GF-D8 (cell line): Measurements from ENCODE around the gene PXYLP1.
"Not testable (repeated sequence)": the region's sequence is repeated elsewhere in the genome, so short reads cannot be mapped to it uniquely, and the experiment has no call there.

ENCODE experiments used
- DNase-seq: peaks from one replicate; lab custom pipeline; 2025; lab: John Stamatoyannopoulos, UW

Gene PXYLP1

DNA sequence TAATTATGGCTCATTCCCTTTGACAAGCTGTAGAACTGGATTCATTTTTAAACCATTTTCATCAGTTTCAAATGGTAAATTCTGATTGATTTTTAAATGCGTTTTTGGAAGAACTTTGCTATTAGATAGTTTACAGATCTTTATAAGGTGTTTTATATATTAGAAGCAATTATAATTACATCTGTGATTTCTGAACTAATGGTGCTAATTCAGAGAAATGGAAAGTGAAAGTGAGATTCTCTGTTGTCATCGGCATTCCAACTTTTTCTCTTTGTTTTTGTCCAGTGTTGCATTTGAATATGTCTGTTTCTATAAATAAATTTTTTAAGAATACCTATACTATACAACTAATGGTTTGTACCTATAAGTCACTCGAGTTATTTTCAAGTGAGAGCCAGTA lies 62.7 kb downstream of the PXYLP1 start:
- no peak for DNase-seq

DNA sequence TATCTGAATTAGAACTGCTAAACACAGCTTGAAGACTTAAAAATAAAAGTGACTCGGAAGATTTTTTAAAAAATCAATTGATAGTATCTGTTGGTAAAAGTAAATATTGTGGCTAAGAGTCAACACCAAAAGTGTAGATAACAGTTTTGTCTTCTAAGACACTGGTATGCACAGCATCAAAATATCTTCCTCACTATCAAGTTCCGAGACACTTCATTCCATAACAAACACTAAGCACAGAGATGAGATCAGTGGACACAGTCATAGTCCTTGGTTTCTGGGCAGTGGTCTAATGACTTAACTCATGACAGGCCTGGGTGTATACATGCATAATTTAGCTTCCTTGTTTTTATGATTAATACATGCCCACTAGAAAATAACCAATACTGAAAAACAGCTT lies 63.2 kb downstream of the PXYLP1 start:
- DNase-seq, result no peak

DNA sequence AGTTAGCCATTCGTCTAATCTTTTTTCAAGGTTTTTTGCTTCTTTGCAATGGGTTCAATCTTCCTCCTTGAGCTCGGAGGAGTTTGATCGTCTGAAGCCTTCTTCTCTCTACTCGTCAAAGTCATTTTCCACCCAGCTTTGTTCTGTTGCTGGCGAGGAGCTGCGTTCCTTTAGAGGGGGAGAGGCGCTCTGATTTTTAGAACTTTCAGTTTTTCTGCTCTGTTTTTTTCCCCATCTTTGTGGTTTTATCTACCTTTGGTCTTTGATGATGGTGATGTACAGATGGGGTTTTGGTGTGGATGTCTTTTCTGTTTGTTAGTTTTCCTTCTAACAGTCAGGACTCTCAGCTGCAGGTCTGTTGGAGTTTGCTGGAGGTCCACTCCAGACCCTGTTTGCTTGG lies 68.8 kb downstream of the PXYLP1 start:
- DNase-seq, result not testable (repeated sequence)

DNA sequence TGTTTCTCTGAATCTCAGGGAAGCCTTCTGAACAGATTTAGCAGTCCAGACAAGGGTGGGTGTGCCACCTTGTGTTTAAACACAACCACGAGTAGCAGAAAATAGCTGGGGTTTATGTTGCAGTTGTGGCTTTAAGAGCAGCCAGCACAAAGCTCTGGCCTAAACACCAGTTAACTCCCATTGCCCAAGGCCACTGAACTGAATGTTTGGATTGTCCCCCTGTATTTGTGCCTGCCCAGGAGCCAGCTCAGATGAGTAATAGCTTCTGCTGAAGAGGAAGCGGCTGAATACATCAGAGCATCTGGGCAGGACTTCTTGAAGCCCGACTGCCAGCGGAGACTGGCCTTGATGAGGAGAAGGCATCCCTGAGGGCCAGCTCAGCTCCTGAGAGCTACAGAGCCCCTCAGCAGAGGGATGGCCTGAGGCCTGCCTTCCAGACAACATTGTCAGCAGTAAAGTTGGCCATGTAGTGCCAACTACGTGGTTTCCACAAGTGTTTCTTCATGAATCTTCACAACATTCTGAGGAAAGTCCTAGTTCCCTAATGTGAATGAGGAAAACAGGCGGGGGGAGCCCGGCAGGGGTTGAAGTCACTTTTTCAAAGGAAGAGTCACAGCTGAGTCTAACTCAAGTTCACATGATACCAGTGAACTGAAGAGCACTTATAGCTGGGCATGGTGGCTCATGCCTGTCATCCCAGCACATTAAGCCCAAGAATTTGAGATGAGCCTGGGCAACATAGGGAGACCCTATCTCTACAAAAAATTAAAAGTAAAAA lies 70.9 kb downstream of the PXYLP1 start:
- DNase-seq, result no peak

DNA sequence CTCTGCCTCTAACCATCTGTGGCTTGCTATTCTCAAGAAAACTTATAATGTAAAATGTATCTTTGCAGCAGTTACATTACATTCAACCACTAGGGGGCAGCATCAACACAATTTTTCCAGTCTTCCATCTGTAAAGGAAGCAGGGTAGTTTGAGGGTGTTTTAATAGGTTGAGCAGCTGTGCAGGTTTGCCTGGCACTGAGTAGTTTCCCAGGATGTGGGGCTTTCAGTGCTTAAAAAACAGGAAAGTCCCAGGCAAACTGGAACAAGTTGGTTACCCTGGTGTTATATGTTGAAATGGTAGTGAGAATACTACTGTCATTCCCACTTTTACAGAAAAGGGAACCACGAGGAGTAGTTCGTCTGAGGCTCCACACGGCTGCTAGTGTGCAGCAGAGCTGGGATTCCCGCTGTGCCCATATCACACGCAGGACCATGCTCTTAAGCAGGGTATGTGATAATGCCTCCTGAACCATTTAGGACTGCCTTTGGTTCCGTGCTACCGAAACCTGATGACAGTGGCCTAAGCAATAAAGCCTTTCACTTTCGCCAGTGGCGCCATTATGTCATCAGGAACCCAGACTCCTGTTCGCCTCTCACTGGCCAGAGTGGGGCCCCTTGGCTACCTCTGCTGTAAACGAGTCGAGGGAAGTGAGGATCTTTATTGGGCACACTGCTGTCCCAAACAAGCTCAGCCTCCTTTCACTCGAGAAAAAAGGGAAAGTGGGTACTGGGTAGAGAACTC lies 72.0 kb downstream of the PXYLP1 start:
- DNase-seq, result peak; percentile 20

DNA sequence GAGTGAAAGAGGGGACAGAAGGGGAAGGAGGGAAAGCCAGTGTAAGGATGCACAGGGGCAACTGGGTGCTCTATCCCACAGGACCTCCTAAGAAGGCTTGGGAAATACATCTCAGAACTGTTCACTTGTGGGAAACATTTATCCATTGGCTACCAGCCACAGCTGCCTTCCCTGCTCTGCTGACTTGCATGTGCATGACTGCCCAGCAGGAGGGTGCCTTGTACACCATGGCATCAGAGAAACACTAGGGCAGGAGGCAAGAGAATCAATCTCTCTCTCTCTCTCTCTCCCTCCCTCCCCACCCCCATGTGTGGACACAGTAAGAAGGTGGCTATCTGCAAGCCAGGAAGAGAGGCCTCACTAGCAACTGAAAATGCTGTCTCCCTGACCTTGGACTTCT lies 73.8 kb downstream of the PXYLP1 start:
- no peak for DNase-seq

DNA sequence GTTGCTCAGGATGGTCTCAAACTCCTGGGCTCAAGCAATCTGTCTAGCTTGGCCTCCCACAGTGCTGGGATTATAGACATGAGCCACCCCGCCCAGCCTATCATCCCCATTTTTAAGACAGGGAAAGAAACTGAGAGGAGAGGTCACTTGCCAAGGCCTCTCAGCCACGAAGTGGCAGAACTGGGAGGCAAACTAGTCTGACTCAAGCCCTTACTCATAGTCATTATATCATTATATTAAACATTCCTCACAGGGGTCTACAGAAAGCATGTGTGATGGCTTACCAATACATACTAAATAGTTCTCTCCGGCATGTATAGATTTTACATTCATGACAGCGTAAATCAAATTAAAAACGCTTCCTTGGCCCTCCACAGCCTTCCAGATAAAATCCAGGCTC lies 74.7 kb downstream of the PXYLP1 start:
- DNase-seq, result no peak

DNA sequence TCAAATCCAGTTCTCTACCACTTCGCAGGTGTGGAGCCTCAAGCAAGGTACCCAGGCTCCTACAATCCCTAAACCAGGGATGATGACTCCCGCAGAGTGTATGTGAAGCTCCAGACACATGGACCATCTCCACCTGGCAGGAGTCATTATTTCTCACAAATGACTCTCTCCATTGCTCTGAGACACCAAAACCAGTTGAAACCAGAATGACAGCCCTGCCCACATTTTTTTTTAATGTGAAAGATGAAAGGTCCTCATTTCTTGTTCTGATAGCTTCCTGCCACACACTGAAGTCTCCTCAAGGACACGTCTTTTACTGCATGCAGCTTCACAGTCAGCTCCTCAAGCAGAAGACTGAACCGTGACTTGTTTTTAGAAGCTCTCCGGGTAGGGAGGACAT lies 75.3 kb downstream of the PXYLP1 start:
- DNase-seq, result no peak

DNA sequence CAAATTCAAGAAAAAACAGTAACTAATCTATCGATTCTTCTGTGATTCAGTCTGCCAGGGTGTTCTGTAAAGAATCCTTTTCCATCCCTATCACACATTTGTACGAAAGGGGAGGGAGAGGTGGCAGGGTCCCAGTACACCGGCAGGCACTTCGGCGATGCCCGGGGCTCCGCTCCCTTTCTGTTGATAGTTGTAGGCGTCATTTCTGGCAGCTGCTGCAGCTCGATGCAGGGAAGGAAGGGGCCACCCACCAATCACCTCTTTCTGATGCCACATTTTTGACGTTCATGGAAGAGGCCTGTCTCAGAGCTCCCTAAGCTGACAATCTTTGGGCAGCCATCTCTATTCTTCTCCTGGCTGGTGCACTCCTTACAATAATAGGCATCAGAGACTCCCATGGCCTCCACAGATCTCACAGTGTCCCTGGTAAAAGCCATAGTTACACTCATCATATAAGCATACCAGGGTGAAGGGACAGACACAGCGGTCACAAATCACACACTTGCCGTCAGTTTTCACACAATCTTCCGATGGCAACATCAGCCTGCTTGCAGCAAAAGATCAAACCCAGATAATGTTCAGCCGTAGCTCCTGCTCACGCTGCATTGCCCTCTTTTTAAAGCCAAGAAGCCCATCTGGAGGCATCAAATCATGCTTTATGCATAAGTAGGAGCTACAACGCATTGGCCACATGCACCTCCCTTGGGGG lies 75.9 kb downstream of the PXYLP1 start:
- DNase-seq, result no peak

DNA sequence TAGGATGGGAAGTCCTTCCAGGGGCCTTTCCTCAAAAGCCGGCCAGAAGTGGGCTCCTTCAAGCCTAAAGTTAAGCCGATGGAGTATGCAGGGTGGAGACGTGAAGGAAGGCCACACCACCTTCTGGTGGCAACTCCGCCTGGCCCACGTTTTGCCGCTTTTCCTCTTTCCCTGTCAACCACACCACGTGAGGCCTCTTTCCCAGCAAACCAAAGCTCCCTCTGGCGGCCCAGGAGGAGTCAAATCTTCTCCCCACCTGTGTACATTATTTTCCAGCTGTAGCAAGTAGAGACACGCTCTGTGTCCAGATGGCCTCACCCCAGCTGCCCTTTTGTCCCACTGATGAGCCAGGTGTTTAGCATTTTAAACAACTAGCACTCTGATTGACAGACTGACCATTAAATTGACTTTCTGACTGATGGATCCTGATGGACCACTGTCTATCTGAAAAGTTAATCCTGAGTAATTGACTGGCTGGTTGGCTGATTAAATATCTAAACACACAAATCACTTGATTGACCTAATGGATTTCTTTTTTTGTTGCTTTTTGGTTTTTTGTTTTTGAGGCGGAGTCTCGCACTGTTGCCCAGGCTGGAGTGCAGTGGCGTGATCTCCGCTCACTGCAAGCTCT lies 77.1 kb downstream of the PXYLP1 start:
- DNase-seq, result no peak

DNA sequence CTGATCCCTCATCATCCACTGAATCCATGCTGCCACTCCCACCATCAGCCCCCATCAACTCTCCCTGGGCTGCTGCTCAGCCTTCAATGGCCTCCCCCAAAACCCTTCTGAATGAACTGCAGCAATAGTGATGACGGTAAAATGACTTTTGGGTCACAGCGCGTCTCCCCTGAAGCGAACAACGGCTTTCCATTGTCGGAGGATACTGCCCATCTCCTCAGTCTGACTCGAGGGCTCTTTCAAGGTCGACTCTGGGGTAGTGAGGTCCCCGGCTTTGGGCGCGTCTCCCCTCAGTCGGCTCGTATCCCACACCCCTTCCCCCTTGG lies 79.5 kb downstream of the PXYLP1 start:
- no peak for DNase-seq

DNA sequence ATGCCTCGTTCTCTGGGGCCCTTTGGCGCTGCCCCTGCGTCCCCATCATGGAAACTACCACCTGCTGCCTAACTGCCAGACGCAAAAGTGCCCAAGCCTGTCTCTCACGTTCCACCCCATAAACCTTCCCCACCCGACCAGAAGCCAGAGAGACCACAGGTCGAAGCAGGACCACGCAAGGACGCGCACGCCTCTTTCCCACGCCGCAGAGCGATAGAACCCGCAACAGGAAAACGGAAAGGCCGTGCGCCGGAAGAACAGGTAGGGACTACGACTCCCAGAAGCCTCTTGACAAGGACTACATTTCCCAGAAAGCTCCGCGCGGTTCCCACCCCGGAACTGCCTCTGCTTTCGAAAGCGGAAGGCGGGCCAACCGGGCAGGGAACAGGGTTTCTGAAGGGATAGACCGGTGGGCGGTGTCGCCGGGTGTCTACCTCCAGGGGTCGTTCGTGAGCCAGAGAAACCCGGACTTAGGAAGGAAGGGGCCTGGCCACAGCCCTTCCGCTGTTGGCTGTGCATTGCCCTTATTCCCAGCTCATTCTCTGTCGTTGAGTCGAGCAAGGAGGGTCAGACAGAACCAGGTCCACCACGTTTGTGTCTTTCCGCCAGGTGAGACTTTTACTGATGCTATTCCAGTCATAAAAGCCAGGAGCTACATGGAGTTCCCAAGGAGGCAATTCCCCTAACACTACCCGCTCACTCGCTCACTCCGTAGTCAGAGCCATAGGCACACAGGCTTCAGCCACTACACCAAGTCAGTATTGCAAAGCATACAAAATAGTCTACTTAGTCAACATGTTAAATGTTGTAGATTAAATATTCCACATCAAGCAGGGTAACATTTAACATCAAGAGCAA lies 80.1 kb downstream of the PXYLP1 start:
- DNase-seq, result peak; percentile 94

DNA sequence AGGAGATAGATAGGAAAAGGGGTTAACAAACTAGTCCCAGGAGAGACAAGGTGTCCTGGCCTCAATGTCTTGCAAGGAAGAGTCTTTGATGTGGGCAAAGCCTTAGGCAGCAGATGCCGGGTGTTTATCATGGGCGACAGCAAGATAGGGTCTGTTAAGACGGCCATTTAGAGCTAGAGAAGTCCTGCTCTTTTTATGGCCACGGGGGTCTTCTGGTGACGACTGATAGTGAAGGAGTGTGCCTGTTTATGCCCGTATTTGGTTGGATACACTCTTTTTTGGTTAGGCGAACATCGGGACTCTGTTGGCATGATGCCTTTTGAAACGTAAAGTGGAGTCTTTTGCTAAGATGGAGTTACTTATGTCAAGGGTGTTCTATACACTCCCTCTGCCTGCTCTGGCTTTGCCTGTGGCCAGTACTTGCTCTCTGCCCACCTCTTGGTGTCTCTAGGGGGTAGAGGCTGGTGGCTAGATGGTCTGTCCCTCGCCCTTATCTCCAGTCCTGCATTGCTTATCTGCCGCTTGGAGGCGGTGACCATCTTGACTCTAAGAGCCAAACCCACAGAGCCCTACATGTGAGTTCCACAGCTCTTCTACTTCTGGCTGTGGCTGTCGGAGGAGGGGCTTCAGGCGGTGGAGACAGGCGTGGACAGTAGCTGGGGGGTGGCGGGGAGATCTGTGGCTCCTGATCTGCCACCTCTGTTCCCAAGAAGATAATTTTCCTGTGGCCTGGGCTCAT lies 80.9 kb downstream of the PXYLP1 start:
- DNase-seq, result no peak

DNA sequence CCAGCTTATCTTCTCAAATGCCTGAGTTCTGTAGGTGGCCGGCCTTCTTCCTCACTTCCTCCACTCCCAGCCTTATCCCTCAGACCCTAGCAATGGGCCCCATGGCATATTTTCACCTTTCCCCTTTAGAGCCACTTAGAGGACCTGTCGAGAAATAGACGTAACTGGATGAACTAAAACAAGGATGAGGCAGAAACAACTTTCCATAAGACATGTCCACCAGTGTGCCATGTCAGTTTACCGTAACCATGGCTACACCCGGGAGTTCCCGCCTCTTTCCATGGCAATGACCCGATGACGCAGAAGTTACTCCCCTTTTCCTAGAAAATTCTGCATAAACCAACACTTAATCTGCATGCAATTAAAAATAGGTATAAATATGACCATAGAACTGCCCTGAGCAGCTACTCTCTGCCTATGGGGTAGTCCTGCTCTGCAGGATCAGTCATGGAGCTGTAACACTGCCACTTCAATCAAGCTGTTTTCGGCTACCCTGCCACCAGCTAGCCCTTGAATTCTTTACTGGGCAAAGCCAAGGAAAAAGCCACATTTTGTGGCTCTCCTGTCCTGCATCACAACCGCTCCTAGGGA lies 81.6 kb downstream of the PXYLP1 start:
- no peak for DNase-seq

DNA sequence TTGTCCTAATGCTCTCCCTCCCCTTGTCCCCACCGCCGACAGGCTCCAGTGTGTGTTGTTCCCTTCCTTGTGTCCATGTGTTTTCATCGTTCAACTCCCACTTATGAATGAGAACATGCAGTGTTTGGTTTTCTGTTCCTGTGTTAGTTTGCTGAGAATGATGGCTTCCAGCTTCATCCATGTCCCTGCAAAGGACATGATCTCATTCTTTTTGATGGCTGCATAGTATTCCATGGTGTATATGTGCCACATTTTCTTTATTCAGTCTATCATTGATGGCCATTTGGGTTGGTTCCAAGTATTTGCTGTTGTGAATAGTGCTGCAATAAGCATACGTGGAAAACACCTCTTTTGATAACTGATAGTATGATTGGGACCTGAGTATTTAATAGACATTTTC lies 82.8 kb downstream of the PXYLP1 start:
- DNase-seq, result not testable (repeated sequence)

DNA sequence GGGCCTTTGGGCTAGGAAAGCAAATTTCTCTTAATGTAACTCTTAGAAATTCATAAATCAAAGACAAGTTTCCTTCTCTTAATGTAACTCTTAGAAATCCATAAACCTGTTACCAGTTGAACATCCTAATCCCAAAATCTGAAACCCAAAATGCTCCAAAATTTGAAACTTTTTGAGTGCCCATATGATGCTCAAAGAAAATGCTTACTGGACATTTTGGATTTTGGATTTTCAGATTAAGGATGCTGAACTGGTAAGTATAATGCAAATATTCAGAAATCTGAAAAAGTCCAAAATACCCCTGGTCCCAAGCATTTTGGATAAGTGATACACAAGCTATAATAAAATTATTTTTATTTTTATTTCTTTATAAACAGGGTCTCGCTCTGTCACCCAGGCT lies 85.2 kb downstream of the PXYLP1 start:
- no peak for DNase-seq

DNA sequence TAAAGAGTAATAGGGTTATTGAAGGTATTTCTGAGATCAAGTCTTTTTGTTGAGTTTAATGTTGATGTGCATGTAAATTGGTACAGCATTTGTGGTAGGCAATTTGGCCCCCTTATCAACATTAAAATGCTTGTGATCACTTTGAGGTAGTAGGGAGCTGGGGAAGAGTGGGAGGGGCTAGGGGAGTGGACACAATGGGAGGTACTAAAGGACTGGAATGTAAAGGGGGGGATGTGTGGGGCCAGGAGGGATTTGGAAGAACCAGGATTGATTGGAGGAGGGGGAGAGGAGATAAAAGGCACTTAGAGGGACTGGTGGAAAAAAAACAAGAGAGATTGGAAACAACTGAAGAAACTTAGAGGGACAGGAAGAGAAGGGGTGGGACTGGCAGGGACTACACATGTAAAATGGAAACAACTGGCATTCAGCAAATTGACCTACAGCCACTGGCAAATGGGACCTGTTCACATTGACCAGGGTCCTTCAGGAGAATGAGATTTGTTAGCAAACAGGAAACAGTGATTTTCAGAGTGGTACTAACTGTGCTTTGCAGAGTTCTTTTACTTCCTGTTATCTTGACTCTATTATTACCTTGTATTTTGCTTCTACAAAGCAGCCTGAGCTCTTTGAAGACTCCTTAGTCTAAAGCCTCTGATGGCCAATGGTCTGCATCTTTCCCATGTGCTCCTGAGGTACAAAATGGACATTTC lies 88.9 kb downstream of the PXYLP1 start:
- no peak for DNase-seq

DNA sequence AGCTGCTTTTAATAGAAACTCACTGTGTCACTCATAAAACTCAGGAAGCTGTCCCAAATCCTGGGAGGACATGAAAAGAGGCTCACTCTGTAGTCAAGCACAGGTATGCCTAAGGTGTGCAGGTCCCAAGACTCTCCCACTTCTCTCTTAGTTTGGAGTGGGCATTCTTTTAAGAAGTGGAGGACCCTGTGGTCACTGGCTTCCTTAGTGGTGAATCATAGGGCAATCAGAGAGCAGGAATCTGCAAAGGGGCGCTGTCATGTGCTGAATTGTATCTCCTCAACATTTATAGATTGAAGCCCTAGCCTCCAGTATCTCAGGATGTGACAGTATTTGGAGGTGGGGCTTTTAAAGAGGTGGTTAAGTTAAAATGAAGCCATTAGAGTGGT lies 89.5 kb downstream of the PXYLP1 start:
- no peak for DNase-seq

DNA sequence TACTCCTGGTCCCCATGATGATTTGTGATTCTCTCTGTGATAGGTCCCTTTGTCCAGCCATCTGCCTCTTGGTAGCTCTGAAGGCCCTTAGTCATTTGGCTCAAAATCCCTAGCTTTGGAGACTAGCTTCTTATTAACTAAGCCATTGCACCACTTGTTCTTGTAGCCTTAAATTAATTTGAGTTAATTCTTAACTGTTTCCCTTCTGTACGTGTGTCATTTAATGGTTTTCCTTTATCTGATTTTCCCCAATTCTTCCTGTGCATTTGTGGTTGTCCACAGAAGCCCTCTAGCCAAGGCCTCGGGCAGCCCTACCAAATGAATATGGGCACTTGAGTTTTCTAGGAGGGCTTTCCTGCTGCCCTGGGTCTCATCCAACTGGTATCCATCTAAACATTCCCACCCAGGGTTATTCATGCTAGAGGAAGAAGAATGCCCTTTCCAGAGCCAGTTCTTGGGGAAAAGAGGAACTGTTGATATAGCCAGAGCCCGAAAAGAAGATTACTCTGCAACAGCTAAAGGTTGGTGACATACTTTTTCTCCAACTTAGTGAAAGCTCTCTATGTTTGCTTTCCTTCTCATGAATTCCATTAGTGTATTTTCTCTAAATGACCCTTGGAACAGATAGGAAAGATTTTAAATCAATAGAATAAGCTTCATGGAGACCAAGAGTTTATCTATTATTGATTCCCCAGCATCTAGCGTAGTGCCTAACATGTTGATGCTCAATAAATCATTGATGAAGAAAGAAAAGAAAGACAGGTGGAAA lies 92.5 kb downstream of the PXYLP1 start:
- DNase-seq, result no peak
